NT2/D1 (cell line): ENCODE measurements around the gene CALY.

Source experiments
- DNase-seq: peaks from one replicate; pipeline ENCODE4 v3.0.0-alpha.2; 2011; ENCODE audit warnings: low read depth, low spot score
- H3K27me3 ChIP-seq: 2 replicates; pipeline ENCODE4 v1.6.0; 2011; ENCODE audit warnings: mild to moderate bottlenecking; ENCODE audit not compliant: insufficient read length, insufficient read depth
- H3K36me3 ChIP-seq: 2 replicates; pipeline ENCODE4 v1.6.1; 2011; ENCODE audit warnings: mild to moderate bottlenecking, low read length, mixed read lengths; ENCODE audit not compliant: insufficient read depth, insufficient read length
- H3K4me1 ChIP-seq: 2 replicates; pipeline ENCODE4 v1.5.1; 2011; ENCODE audit not compliant: insufficient read depth, insufficient read length
- H3K4me3 ChIP-seq: 2 replicates; pipeline ENCODE4 v1.5.1; 2011; ENCODE audit warnings: low read depth; ENCODE audit not compliant: insufficient read length
- H3K9ac ChIP-seq: 2 replicates; pipeline ENCODE4 v1.6.0; 2011; ENCODE audit warnings: low read depth; ENCODE audit not compliant: insufficient read length
- H3K9me3 ChIP-seq: 2 replicates; pipeline ENCODE4 v1.5.1; 2011; ENCODE audit warnings: mild to moderate bottlenecking, low read length; ENCODE audit not compliant: insufficient read depth
- SUZ12 ChIP-seq: IDR thresholded peaks from 2 replicates; pipeline ENCODE4 v1.6.1; 2011; ENCODE audit not compliant: insufficient read length, insufficient read depth; ENCODE audit errors: extremely low read depth
- YY1 ChIP-seq: IDR thresholded peaks from 2 replicates; pipeline ENCODE4 v1.6.1; 2011; ENCODE audit not compliant: insufficient read length, insufficient read depth
- ZNF274 ChIP-seq: IDR thresholded peaks from 2 replicates; pipeline ENCODE4 v1.6.1; 2011; ENCODE audit warnings: mild to moderate bottlenecking, low read depth, low read length

Gene CALY

DNA sequence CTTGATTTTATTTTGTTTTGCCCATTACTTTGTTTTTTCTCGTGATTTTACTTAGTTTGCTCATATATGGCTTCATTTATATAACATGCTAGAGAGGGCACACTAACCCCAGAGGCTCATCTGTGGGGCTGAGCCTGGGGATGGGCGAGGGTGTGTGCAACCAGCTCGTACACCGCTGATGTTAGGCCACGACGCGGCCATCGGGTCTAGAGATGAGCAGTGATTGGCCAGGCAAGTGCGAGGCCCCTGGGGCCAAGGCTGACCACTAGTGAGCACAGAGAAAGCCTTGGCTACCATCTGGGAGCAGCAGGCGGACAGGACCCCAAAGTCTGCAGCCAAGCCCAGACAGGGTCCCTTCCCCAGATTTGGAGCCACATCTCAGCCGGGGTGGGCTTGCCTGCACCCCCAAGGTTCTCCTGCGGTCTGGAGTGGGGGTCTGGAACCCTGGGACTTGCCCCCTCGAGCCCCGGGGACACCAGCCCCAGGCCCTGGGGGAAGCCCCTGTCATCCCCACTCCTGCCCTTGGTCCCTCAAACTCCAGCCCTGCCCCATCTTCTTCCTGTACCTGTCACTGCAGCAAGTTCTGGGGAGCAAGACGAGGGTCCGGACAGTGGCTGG, 17.4 kb upstream of the CALY start:
- Histone ChIP-seq H3K27me3 (no peaks in the 10 kb centered on the region), H3K9me3 (no peaks in the 10 kb centered on the region), H3K4me1 (peaks cover 11% of the 10 kb centered on the region), H3K9ac (no peak overlapping the region), H3K4me3 (no peak overlapping the region), H3K36me3 (peaks cover 32% of the 10 kb centered on the region)
- TF ChIP-seq ZNF274: no peak
- no peak for TF ChIP-seq SUZ12
- no peak for TF ChIP-seq YY1
- no peak for DNase-seq

- no peak for DNase-seq
- Histone ChIP-seq H3K9ac (no peak overlapping the region), H3K4me3 (no peak overlapping the region), H3K27me3 (no peaks in the 10 kb centered on the region), H3K4me1 (peaks cover 9% of the 10 kb centered on the region), H3K9me3 (no peaks in the 10 kb centered on the region), H3K36me3 (peaks cover 32% of the 10 kb centered on the region)
- TF ChIP-seq ZNF274: no peak
- no peak for TF ChIP-seq YY1
- TF ChIP-seq SUZ12: no peak
Observed at GRCh38 chr10:133353202-133353959, 16.7 kb upstream of the CALY start.

GRCh38 chr10:133351408-133352318, 15.0 kb upstream of the CALY start:
- peaks cover 11% of the 10 kb centered on the region for H3K4me1 ChIP-seq
- H3K9ac ChIP-seq: no peak overlapping the region
- no peaks in the 10 kb centered on the region for H3K27me3 ChIP-seq
- H3K4me3 ChIP-seq: no peak overlapping the region
- no peak for DNase-seq
- H3K9me3 ChIP-seq: no peaks in the 10 kb centered on the region
- H3K36me3 ChIP-seq: peaks cover 32% of the 10 kb centered on the region
- TF ChIP-seq YY1 (no peak), SUZ12 (no peak), ZNF274 (no peak)

DNA sequence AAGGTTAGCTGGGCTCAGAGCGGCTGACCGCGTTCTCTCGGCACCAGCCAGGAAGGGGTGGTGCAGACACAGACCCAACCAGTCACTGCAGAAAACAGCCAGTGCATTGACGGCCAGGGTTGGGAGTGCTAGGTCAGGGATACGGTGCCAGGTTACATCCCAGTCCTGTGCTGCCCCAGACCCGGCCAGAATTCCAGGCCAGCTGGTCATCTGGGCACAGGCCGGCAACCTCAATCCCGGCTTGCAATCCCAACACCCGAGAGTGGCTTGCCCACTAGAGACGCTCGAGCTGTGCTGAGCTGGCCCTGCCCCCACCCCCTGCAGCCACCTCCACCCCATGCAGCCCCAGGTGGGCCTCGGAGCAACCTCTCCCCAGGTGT, 14.2 kb upstream of the CALY start:
- no peak for DNase-seq
- TF ChIP-seq ZNF274 (no peak), SUZ12 (no peak), YY1 (no peak)
- Histone ChIP-seq H3K27me3 (no peaks in the 10 kb centered on the region), H3K9me3 (no peaks in the 10 kb centered on the region), H3K4me1 (peaks cover 11% of the 10 kb centered on the region), H3K36me3 (peaks cover 25% of the 10 kb centered on the region), H3K9ac (no peak overlapping the region), H3K4me3 (no peak overlapping the region)

- no peaks in the 10 kb centered on the region for H3K9me3 ChIP-seq
- no peak for TF ChIP-seq ZNF274
- TF ChIP-seq SUZ12: no peak
- TF ChIP-seq YY1: no peak
- no peak overlapping the region for H3K9ac ChIP-seq
- DNase-seq: no peak
- no peaks in the 10 kb centered on the region for H3K27me3 ChIP-seq
- peaks cover 11% of the 10 kb centered on the region for H3K4me1 ChIP-seq
- H3K36me3 ChIP-seq: peaks cover 20% of the 10 kb centered on the region
- H3K4me3 ChIP-seq: no peak overlapping the region
Observed at GRCh38 chr10:133350283-133350949, 13.7 kb upstream of the CALY start.

GRCh38 chr10:133349577-133350011, 12.9 kb upstream of the CALY start:
- H3K4me1 ChIP-seq: peaks cover 11% of the 10 kb centered on the region
- no peaks in the 10 kb centered on the region for H3K9me3 ChIP-seq
- no peak overlapping the region for H3K4me3 ChIP-seq
- H3K27me3 ChIP-seq: no peaks in the 10 kb centered on the region
- no peak for DNase-seq
- TF ChIP-seq YY1: no peak
- no peak for TF ChIP-seq SUZ12
- no peak for TF ChIP-seq ZNF274
- H3K9ac ChIP-seq: no peak overlapping the region
- H3K36me3 ChIP-seq: peaks cover 13% of the 10 kb centered on the region
